NT2/D1 (cell line): ENCODE data around the gene KLHL40.

ENCODE experiments used
- DNase-seq: peaks from one replicate; pipeline ENCODE4 v3.0.0-alpha.2; 2011; ENCODE audit warnings: low read depth, low spot score
- H3K27me3 ChIP-seq: 2 replicates; pipeline ENCODE4 v1.6.0; 2011; ENCODE audit warnings: mild to moderate bottlenecking; ENCODE audit not compliant: insufficient read length, insufficient read depth
- H3K36me3 ChIP-seq: 2 replicates; pipeline ENCODE4 v1.6.1; 2011; ENCODE audit warnings: mild to moderate bottlenecking, low read length, mixed read lengths; ENCODE audit not compliant: insufficient read depth, insufficient read length
- H3K4me1 ChIP-seq: 2 replicates; pipeline ENCODE4 v1.5.1; 2011; ENCODE audit not compliant: insufficient read depth, insufficient read length
- H3K4me3 ChIP-seq: 2 replicates; pipeline ENCODE4 v1.5.1; 2011; ENCODE audit warnings: low read depth; ENCODE audit not compliant: insufficient read length
- H3K9ac ChIP-seq: 2 replicates; pipeline ENCODE4 v1.6.0; 2011; ENCODE audit warnings: low read depth; ENCODE audit not compliant: insufficient read length
- H3K9me3 ChIP-seq: 2 replicates; pipeline ENCODE4 v1.5.1; 2011; ENCODE audit warnings: mild to moderate bottlenecking, low read length; ENCODE audit not compliant: insufficient read depth
- SUZ12 ChIP-seq: IDR thresholded peaks from 2 replicates; pipeline ENCODE4 v1.6.1; 2011; ENCODE audit not compliant: insufficient read length, insufficient read depth; ENCODE audit errors: extremely low read depth
- YY1 ChIP-seq: IDR thresholded peaks from 2 replicates; pipeline ENCODE4 v1.6.1; 2011; ENCODE audit not compliant: insufficient read length, insufficient read depth
- ZNF274 ChIP-seq: IDR thresholded peaks from 2 replicates; pipeline ENCODE4 v1.6.1; 2011; ENCODE audit warnings: mild to moderate bottlenecking, low read depth, low read length

The KLHL40 gene

DNA sequence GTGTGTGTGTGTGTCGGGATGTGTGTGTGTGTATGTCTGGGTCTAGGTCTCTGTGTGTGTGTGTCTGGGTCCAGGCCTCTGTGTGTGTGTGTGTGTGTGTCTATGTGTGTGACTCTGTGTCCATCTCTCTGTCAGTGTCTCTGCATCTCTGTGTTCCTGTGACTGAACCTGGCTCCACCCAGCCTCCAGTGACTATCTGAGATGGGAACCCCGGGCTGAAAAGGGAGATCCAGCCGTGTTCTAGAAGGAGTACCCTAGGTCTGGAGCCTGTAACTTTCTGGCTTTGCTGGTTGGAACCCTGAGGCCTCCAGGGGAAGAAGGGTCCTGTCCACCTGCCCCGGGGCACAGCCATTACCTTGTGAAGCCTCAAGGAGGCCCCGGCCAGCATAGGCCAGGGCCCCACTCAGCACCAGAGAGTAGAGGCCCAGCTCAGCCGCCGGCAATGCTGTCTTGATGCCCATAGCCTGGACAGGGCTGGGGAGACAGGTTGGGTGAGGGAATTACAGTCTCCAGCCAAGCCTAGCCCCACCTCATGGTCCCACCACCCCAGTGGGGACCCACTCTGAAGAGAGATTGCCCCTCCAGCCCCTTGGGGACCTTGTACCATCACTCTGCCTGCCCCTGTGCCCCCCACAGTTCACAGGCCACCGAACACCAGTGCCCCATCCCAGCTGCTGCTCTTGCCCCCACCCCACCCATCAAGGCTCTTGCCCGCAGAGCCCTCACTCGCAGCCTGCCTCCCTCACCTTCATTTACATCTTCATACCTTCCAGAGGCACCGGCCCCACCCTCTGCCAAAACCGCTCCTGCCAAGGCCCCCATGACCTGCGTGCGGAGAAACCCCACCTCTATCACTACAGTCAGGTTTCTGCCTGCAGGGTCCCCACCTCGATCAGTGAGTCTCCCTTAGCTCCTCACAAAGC, 15.3 kb downstream of the KLHL40 start:
- H3K4me3 ChIP-seq = no peak overlapping the region
- no peak overlapping the region for H3K9ac ChIP-seq
- H3K9me3 ChIP-seq = no peaks in the 10 kb centered on the region
- TF ChIP-seq SUZ12 (no peak), ZNF274 (no peak), YY1 (no peak)
- no peaks in the 10 kb centered on the region for H3K36me3 ChIP-seq
- DNase-seq = no peak
- H3K27me3 ChIP-seq = peaks cover 10% of the 10 kb centered on the region
- H3K4me1 ChIP-seq = peaks cover 12% of the 10 kb centered on the region

DNA sequence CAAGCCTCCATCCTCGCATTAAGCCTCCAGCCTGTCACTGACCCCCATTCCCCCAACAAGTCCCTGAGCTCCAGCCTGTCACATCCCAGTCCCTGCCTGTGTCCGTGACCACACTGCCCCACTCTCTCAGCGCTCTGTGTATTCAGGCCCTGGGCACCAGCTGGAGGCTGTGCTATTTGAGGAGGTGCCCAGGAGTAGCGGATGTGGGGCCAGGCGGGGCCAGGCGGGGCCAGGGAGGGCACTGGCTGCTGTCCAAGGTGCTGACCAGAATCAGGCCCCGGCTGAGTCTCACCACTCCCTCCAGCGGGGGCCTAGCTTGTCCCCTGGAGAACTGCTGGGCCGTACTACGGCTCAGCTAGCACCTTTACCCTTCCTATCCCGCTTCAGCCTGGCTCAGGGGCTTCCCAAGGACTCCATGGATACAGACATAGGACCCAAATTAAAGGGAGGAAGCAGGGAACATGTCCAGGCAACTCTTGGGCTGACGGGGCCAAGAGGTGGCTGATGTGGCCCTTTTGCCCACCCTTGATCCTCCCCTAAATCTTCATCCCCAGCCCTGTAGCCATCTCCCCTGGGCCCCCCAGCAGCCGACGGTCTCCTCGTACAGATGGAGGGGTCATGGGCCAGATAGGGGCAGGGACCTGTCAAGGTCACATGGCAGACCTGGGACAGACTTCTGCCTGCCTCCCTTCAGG, 16.2 kb downstream of the KLHL40 start:
- Histone ChIP-seq H3K4me3 (no peak overlapping the region), H3K4me1 (peaks cover 12% of the 10 kb centered on the region), H3K9me3 (no peaks in the 10 kb centered on the region), H3K27me3 (peaks cover 6% of the 10 kb centered on the region), H3K9ac (no peak overlapping the region), H3K36me3 (no peaks in the 10 kb centered on the region)
- peak; percentile 42 for DNase-seq
- no peak for TF ChIP-seq ZNF274
- TF ChIP-seq SUZ12 = no peak
- TF ChIP-seq YY1 = no peak

DNA sequence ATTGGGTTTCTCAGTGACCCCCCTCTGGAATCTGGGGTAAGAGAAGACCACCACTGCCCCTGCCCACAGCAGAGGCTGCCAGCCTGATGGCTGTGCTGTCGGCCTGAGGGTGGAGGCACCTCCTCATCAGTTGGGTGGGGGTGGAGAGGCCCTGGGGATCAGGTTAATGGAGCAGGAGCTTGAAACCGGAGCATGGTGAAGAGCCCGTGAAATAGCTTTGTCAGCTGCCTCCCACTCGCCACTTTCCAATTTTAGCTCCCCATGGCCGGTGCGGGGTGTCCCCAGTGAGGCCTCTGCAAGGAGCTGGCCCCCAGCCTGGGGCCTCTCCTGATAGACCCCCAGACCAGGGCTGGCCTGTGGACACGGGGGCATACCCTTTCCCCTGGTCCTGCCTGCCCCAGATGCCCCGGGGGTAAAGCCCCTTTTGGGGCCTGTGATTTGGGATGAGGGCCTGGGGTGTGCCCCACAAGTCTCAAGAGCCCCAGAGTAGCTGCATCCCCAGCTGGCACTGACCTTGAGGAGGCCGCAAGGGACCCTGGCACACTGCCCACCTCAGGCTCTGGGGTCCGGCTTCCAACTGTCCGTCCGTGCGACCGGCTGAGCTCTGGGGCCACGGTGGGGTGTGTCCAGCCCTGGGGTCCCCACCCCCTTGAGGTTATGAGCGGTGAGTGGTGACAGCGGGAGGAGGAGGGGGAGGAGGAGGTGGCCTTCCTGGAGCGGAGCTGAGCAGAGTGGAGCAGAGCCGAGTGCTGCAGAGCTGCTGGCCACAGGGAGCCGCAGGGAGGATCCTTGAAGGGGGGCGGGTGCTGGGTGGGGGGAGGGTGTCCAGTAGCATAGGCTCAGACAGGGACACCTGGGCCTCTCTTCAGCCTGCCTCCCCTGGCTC, 17.0 kb downstream of the KLHL40 start, which contains the start of gene HHATL:
Gene HHATL, minus strand, starts transcription at position 733 of the 886 bp plus-strand sequence. CDS start 1,972 bp downstream, outside the sequence.
- TF ChIP-seq ZNF274 = no peak
- no peak for TF ChIP-seq SUZ12
- TF ChIP-seq YY1 = no peak
- Histone ChIP-seq H3K27me3 (peaks cover 6% of the 10 kb centered on the region), H3K36me3 (no peaks in the 10 kb centered on the region), H3K4me1 (peaks cover 12% of the 10 kb centered on the region), H3K9ac (no peak within 1 kb of the TSS), H3K9me3 (no peaks in the 10 kb centered on the region), H3K4me3 (no peak within 1 kb of the TSS)
- no peak for DNase-seq

DNA sequence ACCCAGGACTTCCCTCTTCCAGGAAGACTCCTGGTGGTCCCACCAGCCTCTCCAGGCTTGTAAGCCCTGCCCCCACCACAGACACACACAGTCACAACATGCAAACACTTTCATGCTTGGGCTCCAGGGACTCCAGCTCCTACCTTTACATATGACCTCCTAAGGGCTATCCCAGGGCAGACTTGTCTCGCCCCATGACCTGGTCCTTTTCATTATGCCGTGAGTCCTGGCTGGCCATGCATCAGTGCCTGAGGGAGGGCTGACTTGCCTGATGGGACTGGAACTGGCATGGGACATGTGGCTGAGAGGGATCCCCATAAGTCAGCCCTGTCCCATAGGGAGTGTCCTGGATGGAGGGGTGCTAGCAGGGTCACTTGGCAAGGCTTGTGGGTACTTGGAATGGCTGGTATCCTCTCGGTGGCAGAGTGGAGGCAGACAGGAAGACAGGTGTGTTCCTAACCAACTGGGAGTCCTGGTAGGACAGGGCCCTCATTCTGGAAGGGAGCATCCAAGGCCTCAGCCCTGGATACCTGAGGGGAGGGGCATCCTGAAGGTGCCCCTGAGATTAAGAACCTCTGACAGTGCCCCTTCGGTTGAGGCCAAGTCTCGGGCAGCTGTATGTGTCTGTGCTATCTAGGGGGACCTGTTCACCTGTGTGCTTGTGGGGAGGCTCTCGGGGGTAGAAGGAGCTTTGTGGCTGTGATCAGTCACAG, 17.8 kb downstream of the KLHL40 start:
- Histone ChIP-seq H3K36me3 (no peaks in the 10 kb centered on the region), H3K4me1 (peaks cover 12% of the 10 kb centered on the region), H3K4me3 (no peak overlapping the region), H3K27me3 (peaks cover 6% of the 10 kb centered on the region), H3K9me3 (no peaks in the 10 kb centered on the region), H3K9ac (no peak overlapping the region)
- no peak for DNase-seq
- TF ChIP-seq ZNF274 = no peak
- TF ChIP-seq SUZ12 = no peak
- TF ChIP-seq YY1 = no peak

DNA sequence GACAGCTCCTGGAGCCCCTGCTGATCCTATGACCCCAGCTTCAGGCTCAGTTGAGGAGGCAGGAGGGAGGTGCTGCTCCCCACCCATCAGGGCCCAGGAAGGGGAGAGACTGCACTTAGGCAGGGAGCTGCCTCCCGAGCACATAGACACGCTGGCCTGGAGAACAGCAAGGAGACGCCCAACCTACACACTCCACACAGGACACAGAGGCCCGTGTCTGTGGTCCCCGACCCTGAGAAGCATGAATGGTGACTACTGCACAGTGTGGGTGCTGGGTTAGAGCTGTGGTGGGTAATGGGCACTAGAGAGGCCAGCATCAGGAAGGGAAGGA, 18.3 kb downstream of the KLHL40 start:
- DNase-seq = no peak
- H3K4me1 ChIP-seq = peaks cover 12% of the 10 kb centered on the region
- no peaks in the 10 kb centered on the region for H3K36me3 ChIP-seq
- no peak overlapping the region for H3K9ac ChIP-seq
- TF ChIP-seq ZNF274 (no peak), YY1 (no peak), SUZ12 (no peak)
- H3K27me3 ChIP-seq = peaks cover 2% of the 10 kb centered on the region
- H3K9me3 ChIP-seq = no peaks in the 10 kb centered on the region
- H3K4me3 ChIP-seq = no peak overlapping the region

DNA sequence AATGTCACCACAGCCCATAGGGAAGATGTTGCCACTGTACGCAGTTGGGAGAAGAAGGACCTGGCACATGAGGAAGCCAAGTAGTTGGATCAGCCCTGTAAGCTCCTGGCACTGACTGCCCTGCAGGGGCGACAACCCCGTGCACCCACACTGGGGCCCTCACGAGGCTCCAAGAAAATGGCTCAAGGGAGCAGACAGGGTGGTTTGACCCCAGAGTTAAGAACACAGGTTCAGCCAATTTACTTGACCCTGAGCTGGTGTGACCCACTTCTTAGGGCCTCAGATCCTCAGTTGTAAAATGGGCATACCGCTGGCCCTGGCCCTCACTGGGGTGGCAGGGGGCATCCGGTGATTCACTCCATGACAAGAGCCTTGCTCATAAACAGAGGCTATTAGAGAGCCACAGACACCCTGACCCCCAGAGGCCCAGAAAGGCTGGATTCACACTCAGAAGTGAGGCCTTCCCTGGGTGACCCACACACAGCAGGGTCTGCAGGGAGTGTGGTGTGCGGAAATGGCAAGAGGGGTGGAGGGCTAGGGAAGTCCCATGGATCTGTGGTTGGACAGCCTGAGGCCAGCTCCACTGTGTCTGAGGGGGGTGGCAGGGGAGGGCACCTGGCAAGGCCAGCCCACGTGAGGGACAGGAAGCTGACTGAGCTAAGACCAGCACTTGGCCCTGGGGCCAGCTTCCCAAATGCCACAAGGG, 19.0 kb downstream of the KLHL40 start:
- Histone ChIP-seq H3K4me1 (peaks cover 12% of the 10 kb centered on the region), H3K9ac (no peak overlapping the region), H3K4me3 (no peak overlapping the region), H3K27me3 (no peaks in the 10 kb centered on the region), H3K36me3 (no peaks in the 10 kb centered on the region), H3K9me3 (no peaks in the 10 kb centered on the region)
- no peak for DNase-seq
- no peak for TF ChIP-seq SUZ12
- TF ChIP-seq YY1 = no peak
- TF ChIP-seq ZNF274 = no peak
